ENCODE results near the gene BTF3. TPM values are rescaled to one million over a fixed set of nuclear protein-coding genes. Genes with fewer than 3 reads are reported as not detected.

BTF3 gene
- polyA plus RNA-seq, 3 donors = 858 to 1,111 (median 1,033) TPM

- DNase-seq (ENCODE audit: extremely low read depth in 1 of 11, low read depth in 9 of 11, low spot score in 4 of 11) = no peak
Measured at GRCh38 chr5:73542020-73542419, 43.8 kb downstream of the BTF3 start.

DNA sequence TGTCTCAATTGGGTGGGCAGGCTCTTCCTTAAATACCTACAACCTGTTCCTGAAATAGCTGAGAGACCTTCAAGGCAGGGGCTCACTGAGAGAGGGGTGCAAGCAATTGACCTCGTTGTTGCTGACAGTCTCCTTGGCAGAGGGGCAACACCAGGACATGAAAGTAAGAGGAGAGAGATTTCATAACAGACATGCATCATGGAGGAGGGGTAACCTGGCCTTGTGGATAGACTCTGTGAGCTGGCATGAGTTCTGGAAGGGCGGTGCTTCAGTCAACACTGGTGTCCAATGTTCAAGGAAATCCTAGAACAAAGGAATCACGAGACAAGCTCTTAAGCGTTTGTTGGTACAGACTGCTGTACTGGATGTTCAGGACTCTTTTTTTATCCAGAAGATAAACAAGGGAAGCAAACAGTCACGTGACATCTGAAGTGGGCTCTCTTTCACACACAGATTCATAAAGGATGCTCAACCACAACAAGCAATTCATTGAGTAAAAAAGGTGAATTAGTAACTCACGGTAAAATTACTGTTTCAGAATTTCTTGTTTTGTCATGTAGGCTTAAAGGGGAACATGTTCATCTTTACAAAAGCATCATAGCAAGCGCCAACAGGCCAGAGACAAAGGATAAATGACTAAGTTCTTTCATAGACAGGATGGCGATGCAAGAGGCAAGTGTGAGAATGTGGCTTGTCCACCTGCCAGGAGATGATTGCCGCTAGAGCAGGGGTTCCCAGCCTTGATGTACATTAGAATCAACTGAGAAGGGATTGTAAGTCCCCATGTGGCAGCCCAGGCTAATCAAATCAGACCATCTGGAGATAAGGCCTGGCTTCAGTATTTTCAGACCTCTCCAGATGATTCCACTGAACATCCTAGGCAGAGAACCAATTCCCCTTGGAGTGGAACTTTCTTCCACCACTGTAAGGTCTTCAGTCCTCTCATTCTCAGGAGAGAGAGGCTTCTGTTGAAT, 46.5 kb downstream of the BTF3 start:
- no peak for DNase-seq (ENCODE audit: extremely low read depth in 1 of 11, low read depth in 9 of 11, low spot score in 4 of 11)

- DNase-seq (ENCODE audit: extremely low read depth in 1 of 11, low read depth in 9 of 11, low spot score in 4 of 11) = no peak
Measured at GRCh38 chr5:73545403-73545779, 47.1 kb downstream of the BTF3 start.

DNA sequence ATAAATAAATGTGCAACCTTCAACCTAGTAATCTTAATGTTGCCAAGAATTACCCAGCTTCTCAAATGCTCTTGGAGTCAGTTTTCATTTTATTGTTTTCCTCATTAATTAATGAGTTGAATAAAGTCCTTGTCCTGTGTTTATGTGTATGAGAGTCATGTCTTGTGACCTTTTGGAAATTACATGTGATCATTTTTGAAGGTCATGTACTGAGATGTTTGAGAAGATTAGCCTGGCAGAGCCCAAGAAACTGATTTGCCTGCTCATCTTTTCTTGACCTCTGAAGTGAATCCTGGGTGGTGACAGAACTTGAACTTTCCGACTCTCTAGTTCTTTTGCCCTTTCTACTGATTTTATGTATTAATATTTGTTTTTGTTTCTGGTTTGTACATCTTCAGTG, 51.8 kb downstream of the BTF3 start:
- DNase-seq (ENCODE audit: extremely low read depth in 1 of 11, low read depth in 9 of 11, low spot score in 4 of 11) = no peak

DNA sequence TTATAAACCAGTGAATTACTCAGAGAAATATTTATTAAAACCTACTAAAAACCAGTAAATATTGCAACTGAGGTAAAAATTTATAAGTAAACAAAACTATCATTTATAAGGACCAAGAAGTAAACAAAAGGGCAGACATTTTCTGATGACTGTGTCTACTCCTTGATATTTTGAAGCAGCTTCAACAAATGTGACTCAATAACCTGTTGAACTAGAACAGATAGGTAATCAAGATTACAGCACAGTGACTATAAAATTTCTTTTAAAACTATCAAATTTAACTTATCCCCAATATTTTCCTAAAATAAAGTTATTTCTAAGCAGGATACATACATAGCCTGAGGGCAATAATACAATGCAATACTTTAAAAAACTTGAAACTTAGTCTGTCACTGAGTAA, 54.4 kb downstream of the BTF3 start:
- no peak for DNase-seq (ENCODE audit: extremely low read depth in 1 of 11, low read depth in 9 of 11, low spot score in 4 of 11)

Other genes starting within 250 kb of the BTF3 start
- gene FOXD1, start 49.7 kb upstream of the BTF3 start, polyA plus RNA-seq (ENCODE audit: insufficient read length in 3 of 3) = 10 to 100 TPM; 11.5 to 16.4 (median 12.7) TPM
- gene ANKRA2, start 67.2 kb downstream of the BTF3 start, polyA plus RNA-seq (ENCODE audit: insufficient read length in 3 of 3) = 10 to 100 TPM; 34.8 to 57.2 (median 51.8) TPM
- 10 to 100 TPM; 12.3 to 16.5 (median 16.3) TPM for gene UTP15, start 67.3 kb downstream of the BTF3 start, polyA plus RNA-seq (ENCODE audit: insufficient read length in 3 of 3)
- gene ARHGEF28, start 127.8 kb downstream of the BTF3 start, polyA plus RNA-seq (ENCODE audit: insufficient read length in 3 of 3) = 10 to 100 TPM; 40.8 to 70.9 (median 52.7) TPM

Data from renal cortex interstitium (tissue), 11 donors.